Smooth muscle cell (in vitro differentiated cells): ENCODE measurements around the gene CNTNAP2. TPM values are rescaled to one million over a fixed set of nuclear protein-coding genes. Genes with fewer than 3 reads are reported as not detected.

Experiments
- DNase-seq: peaks from one replicate; lab custom pipeline; 2025; ENCODE audit not compliant: unreplicated experiment; lab: John Stamatoyannopoulos, UW
- H2AFZ ChIP-seq: fragments of 200-600 bp; sonication (generic); 2 replicates; pipeline ENCODE4 v1.6.0; 2016; ENCODE audit warnings: antibody characterized with exemption, low read depth, mild to moderate bottlenecking
- H3F3A ChIP-seq: fragments of 200-600 bp; sonication (generic); 2 replicates; pipeline ENCODE4 v1.6.0; 2017; ENCODE audit warnings: antibody characterized with exemption, low read depth
- H3K27ac ChIP-seq: fragments of 200-600 bp; sonication (generic); 2 replicates; pipeline ENCODE4 v1.5.1; 2016; ENCODE audit warnings: low read depth, mild to moderate bottlenecking
- H3K27me3 ChIP-seq: fragments of 200-600 bp; sonication (generic); 2 replicates; pipeline ENCODE4 v1.6.1; 2016; ENCODE audit warnings: low read depth, mild to moderate bottlenecking
- H3K36me3 ChIP-seq: fragments of 200-600 bp; sonication (generic); 2 replicates; pipeline ENCODE4 v1.5.1; 2016; ENCODE audit warnings: low read depth
- H3K4me1 ChIP-seq: fragments of 200-600 bp; sonication (generic); 2 replicates; pipeline ENCODE4 v1.5.1; 2016; ENCODE audit warnings: low read depth
- H3K4me2 ChIP-seq: fragments of 200-600 bp; sonication (generic); 2 replicates; pipeline ENCODE4 v1.6.0; 2016; ENCODE audit warnings: mild to moderate bottlenecking
- H3K4me3 ChIP-seq: fragments of 200-600 bp; sonication (generic); 2 replicates; pipeline ENCODE4 v1.5.1; 2016; ENCODE audit warnings: mild to moderate bottlenecking
- H3K79me2 ChIP-seq: fragments of 200-600 bp; sonication (generic); 2 replicates; pipeline ENCODE4 v1.6.0; 2016; ENCODE audit warnings: low read depth, mild to moderate bottlenecking
- H3K9ac ChIP-seq: fragments of 200-600 bp; sonication (generic); 2 replicates; pipeline ENCODE4 v1.6.0; 2016; ENCODE audit warnings: low read depth
- H3K9me3 ChIP-seq: fragments of 200-600 bp; sonication (generic); replicated peaks from 2 replicates; pipeline ENCODE4 v1.5.1; 2016; ENCODE audit warnings: low read depth
- H4K20me1 ChIP-seq: fragments of 200-600 bp; sonication (generic); 2 replicates; pipeline ENCODE4 v1.6.0; 2016; ENCODE audit warnings: low read depth
- WGBS: methylation state at CpG from one replicate; pipeline ENCODE4 v1.1.7; 2016; ENCODE audit warnings: low lambda C conversion rate; 5-methylcytosine and 5-hydroxymethylcytosine counted together
- polyA plus RNA-seq: library from polyadenylated mRNA; unstranded; fragments of >200 nt; fragmentation: Nextera tagmentation; extraction: Ambion mirVana; gene quantifications from 2 replicates; pipeline ENCODE4 v1.2.1, GENCODE V29; 2016
- total RNA-seq: library from RNA; depleted of rRNA; stranded (reverse); fragments of >200 nt; gene quantifications from 2 replicates; pipeline ENCODE4 v1.2.3, GENCODE V29; 2014
- TF ChIP-seq, protein P1 (sequence below): fragments of 200-600 bp; sonication (generic); IDR thresholded peaks from 2 replicates; pipeline ENCODE4 v1.5.1; 2017; ENCODE audit warnings: borderline replicate concordance, mild to moderate bottlenecking, antibody characterized with exemption; ENCODE audit not compliant: insufficient read depth, poor library complexity, severe bottlenecking

Gene CNTNAP2
- total and polyA plus RNA-seq, 2 experiments from 2014 or later: 1.7 to 9.0 TPM

- Histone ChIP-seq H3K27ac (no peak overlapping the region), H3F3A (no peaks in the 10 kb centered on the region), H2AFZ (no peak overlapping the region), H3K9ac (no peak overlapping the region), H4K20me1 (no peaks in the 10 kb centered on the region), H3K9me3 (no peaks in the 10 kb centered on the region), H3K36me3 (no peaks in the 10 kb centered on the region), H3K79me2 (no peaks in the 10 kb centered on the region), H3K4me3 (no peak overlapping the region), H3K4me1 (no peaks in the 10 kb centered on the region), H3K4me2 (no peak overlapping the region), H3K27me3 (no peaks in the 10 kb centered on the region)
- WGBS: 53% methylated on average over 7 of the region's 7 CpGs
- TF ChIP-seq, protein P1, sequence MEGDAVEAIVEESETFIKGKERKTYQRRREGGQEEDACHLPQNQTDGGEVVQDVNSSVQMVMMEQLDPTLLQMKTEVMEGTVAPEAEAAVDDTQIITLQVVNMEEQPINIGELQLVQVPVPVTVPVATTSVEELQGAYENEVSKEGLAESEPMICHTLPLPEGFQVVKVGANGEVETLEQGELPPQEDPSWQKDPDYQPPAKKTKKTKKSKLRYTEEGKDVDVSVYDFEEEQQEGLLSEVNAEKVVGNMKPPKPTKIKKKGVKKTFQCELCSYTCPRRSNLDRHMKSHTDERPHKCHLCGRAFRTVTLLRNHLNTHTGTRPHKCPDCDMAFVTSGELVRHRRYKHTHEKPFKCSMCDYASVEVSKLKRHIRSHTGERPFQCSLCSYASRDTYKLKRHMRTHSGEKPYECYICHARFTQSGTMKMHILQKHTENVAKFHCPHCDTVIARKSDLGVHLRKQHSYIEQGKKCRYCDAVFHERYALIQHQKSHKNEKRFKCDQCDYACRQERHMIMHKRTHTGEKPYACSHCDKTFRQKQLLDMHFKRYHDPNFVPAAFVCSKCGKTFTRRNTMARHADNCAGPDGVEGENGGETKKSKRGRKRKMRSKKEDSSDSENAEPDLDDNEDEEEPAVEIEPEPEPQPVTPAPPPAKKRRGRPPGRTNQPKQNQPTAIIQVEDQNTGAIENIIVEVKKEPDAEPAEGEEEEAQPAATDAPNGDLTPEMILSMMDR: peak; percentile 77
- DNase-seq: no peak
Observed at GRCh38 chr7:148264933-148265557, 2148.4 kb downstream of the CNTNAP2 start.

- Histone ChIP-seq H3K9ac (no peak overlapping the region), H3K4me1 (no peaks in the 10 kb centered on the region), H3K79me2 (no peaks in the 10 kb centered on the region), H3K36me3 (no peaks in the 10 kb centered on the region), H4K20me1 (no peaks in the 10 kb centered on the region), H3F3A (no peaks in the 10 kb centered on the region), H3K9me3 (no peaks in the 10 kb centered on the region), H2AFZ (no peak overlapping the region), H3K4me3 (no peak overlapping the region), H3K4me2 (no peak overlapping the region), H3K27me3 (no peaks in the 10 kb centered on the region), H3K27ac (no peak overlapping the region)
- DNase-seq: no peak
- TF ChIP-seq, protein P1: no peak
- 81% methylated on average over 7 of the region's 7 CpGs for WGBS
Observed at GRCh38 chr7:148265896-148266295, 2149.3 kb downstream of the CNTNAP2 start.

GRCh38 chr7:148266795-148267194 is 2150.2 kb downstream of the CNTNAP2 start:
- 95% methylated on average over 8 of the region's 8 CpGs for WGBS
- H3F3A ChIP-seq: no peaks in the 10 kb centered on the region

More at GRCh38 chr7:148266795-148267194, 2150.2 kb downstream of the CNTNAP2 start:
- H2AFZ ChIP-seq: no peak overlapping the region
- H3K79me2 ChIP-seq: no peaks in the 10 kb centered on the region
- H3K9ac ChIP-seq: no peak overlapping the region
- DNase-seq: no peak
- no peaks in the 10 kb centered on the region for H4K20me1 ChIP-seq
- no peaks in the 10 kb centered on the region for H3K27me3 ChIP-seq
- no peaks in the 10 kb centered on the region for H3K9me3 ChIP-seq
- H3K4me3 ChIP-seq: no peak overlapping the region
- no peaks in the 10 kb centered on the region for H3K36me3 ChIP-seq
- TF ChIP-seq, protein P1: no peak
- H3K27ac ChIP-seq: no peak overlapping the region
- no peak overlapping the region for H3K4me2 ChIP-seq
- H3K4me1 ChIP-seq: no peaks in the 10 kb centered on the region
